Right renal cortex interstitium (tissue), 3 donors: ENCODE data around the gene GRP. TPM values are rescaled to one million over a fixed set of nuclear protein-coding genes. Genes with fewer than 3 reads are reported as not detected.

ENCODE experiments used
- polyA plus RNA-seq, 3 donors: library from polyadenylated mRNA; unstranded; fragments of 120-200 nt; gene quantifications; one replicate each; pipeline ENCODE4 v1.2.1, GENCODE V29; 2013; ENCODE audit not compliant: insufficient read length in 3 of 3

The GRP gene
- polyA plus RNA-seq, 3 donors: 1.5 to 1.6 TPM; not detected in 1

Other genes with a start within 250 kb of the GRP start
- 10 to 100 TPM; 69.1 to 83.3 (median 72.9) TPM for gene SEC11C, start 80.3 kb upstream of the GRP start, polyA plus RNA-seq
- not detected for gene RAX, start 53.3 kb downstream of the GRP start, polyA plus RNA-seq
- gene CPLX4, start 98.5 kb downstream of the GRP start, polyA plus RNA-seq: under 1 TPM; 0.11 to 0.22 (median 0.18) TPM
- 100 to 1,000 TPM; 108 to 114 (median 109) TPM for gene LMAN1, start 139.1 kb downstream of the GRP start, polyA plus RNA-seq